Head of caudate nucleus (tissue), 42 donors: ENCODE data around the gene PHF23.

Experiments used
- DNase-seq, 42 donors: peaks; one replicate each; pipeline versions ENCODE4 v3.0.0 to v3.0.0-alpha.2; 2020 to 2021; ENCODE audit warnings: mixed read lengths in 7 of 42
- intact Hi-C: fragments of 100-400 bp; cut with DNase I; formaldehyde crosslinking; loops from one replicate; pipeline ENCODE4 v1.15.0; 2022

PHF23 gene

DNA sequence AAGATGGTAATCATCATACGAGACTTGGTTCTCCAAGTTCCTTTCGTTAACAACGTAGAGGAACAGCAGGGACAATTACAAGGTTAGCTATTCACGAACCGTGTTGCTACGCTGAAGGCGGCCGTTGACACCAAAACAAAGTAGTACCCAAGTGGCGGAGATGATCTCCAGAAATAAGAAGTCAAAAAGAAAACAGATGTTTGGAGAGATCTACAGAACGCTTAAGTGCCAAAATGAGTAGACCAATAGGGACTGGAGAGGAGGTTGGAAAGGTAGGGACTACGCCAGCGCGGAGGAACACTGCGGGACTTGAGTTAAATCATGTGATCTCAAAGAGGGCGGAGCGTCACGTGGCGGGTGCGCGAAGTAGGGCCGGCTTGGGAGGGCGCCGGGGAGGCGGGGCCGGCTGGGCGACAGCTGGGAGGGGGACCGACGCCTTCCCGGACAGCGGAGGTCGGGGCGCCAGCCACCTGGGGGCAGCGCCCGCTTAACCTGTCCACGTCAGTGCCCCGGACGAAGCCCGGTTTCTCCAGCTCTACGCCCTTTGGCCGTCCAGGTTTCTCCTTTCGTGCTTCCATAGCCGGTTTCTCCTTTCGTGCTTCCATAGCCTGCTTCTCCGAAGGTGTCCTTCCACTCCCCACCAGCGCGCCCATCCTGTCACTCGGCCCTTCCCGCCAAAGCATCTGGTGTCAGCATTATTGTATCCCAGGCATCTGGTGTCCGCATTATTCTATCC, 3.6 kb upstream of the PHF23 start:
- intact Hi-C loops = no loop called here

DNA sequence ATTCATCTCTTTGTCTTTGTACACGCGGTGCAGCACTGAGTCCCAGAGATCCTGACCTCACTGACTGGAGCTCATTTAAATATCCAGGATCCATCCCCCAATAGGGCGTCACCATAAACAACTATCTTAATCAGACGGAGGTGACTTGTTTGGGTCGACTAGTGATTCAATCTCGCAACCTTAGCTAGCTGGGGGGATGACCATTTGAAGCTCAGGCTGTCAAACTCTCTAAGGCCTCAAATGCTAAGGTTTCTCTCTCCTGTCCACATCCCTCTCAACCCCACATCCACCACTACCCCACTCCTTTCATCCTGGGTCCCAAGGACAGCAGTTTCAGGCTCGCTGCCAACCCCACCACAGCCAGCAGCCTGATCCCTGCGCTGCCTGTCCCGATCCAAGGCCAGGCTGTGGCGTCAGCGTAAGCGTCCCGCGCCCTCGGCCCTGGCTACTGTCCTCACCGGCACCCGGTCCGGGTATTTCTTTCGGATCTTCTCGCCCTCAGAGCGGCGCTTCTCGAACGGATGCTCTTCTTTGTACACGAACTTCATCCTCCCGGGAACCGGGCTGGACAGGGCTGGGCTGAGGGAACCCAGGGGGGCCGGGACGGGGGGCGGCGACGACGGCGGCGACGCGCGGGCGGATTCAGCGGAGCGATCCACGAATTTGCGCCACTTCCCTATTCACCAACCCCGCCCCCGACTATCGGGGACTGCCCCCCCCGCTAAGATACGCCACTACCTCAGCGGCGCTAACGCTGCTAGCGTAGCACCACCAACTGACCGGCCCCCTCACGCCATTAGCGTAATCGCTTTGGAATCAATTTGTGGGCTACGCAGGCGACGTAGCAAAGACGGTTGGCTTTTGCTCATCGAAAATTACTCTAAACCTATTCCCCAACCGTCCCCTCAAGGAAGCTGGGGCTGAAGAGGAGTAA, 2.8 kb upstream of the PHF23 start, which contains the start of gene GABARAP:
GABARAP (minus strand) TSS at position 667 of the 934 bp plus-strand sequence; CDS start at position 548, 119 bp downstream.
- peak; percentile 91 to 98 (median 95) for DNase-seq
- intact Hi-C loops = no loop called here

More for the DNA sequence above, 3.6 kb upstream of the PHF23 start:
- peak; percentile 90 to 98 (median 94) for DNase-seq

DNA sequence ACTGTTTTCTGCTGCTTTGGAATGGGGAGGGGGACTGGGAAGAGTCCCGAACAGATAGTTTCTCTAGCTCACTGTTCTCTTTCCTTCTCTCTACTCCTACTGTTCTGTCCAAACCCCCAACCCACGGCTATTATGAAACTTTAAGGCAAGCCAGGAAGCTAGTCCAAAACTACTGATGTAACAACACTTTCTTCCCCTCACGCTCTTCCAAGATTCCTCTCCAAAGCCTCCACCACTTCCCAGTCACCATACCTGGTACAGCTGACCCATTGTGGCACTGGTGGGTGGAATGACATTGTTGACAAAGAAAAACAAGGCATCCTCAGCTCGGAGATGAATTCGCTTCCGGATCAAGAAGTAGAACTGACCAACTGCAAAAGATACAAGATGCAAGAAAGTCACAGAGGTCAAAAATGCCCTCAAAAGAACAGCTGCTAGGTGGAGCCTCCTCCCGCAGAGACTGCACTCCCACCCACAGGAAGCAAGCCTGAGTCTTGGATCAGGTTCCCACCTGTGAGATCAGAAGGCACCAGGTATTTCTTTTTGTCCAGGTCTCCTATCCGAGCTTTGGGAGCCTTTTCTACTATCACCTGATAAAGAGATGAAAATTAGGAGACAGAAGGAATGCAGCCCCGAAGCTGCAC, 2.0 kb upstream of the PHF23 start:
- intact Hi-C loops = no loop called here
- peak in 1 of 42 donors; percentile 15 for DNase-seq

DNA sequence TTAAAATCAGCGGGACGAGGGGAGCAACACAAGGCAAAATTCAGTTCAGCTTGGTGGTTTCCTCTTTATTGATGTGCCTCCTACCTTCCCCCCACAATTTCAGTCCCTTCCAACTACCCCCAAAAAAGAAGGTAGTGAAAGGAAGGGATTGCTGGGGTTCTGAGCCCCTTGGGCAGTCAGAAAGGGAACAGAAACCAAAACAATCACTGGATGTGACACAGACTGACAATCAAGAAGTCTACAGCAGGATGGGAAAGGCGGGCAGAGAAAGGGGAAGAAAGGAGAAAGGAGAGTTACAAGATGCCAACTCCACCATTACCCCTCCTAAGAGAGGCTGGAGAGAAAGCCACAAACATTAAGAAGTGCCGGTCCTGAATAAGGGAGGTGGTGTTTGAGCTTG, 1.1 kb upstream of the PHF23 start:
- intact Hi-C loops = no loop called here
- DNase-seq = no peak

- peak in 3 of 42 donors; percentile 24 to 47 (median 24) for DNase-seq
- intact Hi-C loops = loop anchor here (1.0 kb wide), 1 partner anchor 13 kb away; the partner anchor contains the start of gene CTDNEP1
These were observed 702 bp downstream of the PHF23 start for GRCh38 chr17:7238420-7239090.

- intact Hi-C loops = no loop called here
- DNase-seq = peak in 41 of 42 donors; percentile 55 to 90 (median 77)
These were observed 1.4 kb downstream of the PHF23 start for GRCh38 chr17:7237761-7238419.

DNA sequence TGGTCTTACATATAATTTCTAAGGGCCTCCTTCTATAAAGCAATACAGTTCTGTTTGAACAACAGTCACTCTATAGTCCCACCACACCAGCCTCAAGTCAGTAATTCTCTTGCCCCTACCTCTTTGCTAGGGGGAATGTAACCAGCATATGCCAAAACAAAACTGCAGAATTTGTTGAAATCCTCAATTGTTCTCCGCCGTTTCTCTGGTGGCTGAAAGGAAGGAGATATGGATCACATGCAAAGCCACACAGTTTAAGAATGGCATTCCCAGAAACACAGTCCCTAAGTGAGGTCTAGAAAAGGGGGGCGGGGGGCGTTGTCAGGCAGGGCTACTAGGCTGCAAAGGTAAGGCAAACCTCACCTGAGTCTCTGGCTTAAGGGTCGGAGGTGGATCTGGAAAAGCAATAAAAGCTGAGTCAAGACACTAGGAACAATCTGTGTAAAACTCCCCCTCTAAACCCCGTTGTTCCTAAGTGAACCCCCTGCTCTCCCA, 1.9 kb downstream of the PHF23 start:
- DNase-seq = no peak
- intact Hi-C loops = no loop called here

- no peak for DNase-seq
These were observed 2.4 kb downstream of the PHF23 start for GRCh38 chr17:7236808-7237207.

GRCh38 chr17:7235693-7236665, 3.3 kb downstream of the PHF23 start:
- DNase-seq = peak in 4 of 42 donors; percentile 33 to 59 (median 46)
- intact Hi-C loops = no loop called here

More at GRCh38 chr17:7236808-7237207, 2.4 kb downstream of the PHF23 start:
- intact Hi-C loops = no loop called here

GRCh38 chr17:7234083-7234951, 4.9 kb downstream of the PHF23 start, which contains the start of gene DVL2:
Gene DVL2, minus strand, starts transcription at chr17:7234517. Its CDS starts 255 bp downstream, at chr17:7234262.
- DNase-seq = peak; percentile 93 to 99 (median 96)
- intact Hi-C loops = no loop called here

DNA sequence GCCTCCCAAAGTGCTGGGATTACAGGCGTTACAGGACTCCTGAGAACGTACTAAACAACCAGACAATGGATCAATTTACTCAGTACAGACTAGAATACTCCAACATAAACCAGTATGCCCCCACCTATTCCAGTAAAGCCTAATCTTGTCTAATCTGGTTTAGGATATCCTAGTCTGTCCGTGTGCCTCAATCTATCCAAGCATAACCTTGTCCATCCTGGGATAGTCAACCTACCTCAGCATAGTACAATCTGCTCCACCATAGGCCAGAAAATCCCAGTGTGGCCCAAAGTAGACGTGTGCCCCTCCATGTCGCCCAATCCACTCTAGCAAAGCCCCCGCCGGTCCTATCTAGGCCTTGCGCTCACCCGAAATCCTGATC, 5.6 kb downstream of the PHF23 start:
- DNase-seq = no peak
- intact Hi-C loops = no loop called here

DNA sequence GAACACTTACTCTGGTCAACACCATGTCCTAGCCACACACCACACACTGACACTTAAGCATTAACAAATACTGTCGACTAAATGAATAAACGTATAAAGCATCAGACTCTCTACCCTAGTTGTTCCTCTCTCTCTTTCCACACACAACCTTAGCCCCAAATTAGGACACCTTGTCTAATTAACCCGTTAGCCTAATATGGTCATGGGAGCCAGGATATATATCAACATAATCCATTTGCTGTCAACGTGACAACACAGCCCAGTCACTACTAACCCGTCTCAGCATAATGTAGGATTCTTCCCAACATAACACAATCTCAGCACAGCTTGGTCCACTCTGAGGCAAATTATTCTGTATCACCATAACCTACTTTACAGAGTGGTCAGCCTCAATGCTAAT, 7.1 kb downstream of the PHF23 start:
- DNase-seq = no peak
- intact Hi-C loops = no loop called here

DNA sequence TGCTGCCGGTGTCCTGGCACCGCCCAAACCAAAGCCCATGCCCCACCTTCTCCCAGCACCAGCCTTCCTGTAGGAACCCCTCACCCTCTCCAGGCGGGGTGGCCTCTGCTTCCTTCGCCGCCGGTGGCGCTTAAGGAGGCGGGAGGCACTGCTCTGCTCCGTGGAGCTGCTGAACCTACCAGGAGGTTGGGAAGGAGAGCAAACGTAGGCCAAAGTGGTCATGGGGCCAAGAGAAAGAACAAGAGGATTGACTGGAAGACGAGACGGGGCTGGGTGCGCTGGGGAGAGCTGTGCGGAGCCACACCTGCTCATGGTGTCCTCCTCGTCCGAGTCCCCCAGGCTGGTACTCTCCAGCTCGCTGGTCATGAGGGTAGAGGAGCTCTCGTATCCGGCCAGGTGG, 9.8 kb downstream of the PHF23 start:
- intact Hi-C loops = no loop called here
- DNase-seq = no peak

GRCh38 chr17:7228920-7229319, 10.3 kb downstream of the PHF23 start:
- no peak for DNase-seq
- intact Hi-C loops = no loop called here

GRCh38 chr17:7226721-7227710, 12.2 kb downstream of the PHF23 start:
- DNase-seq = no peak
- intact Hi-C loops = no loop called here
